ENCODE results near the gene VPS35L.

DNA sequence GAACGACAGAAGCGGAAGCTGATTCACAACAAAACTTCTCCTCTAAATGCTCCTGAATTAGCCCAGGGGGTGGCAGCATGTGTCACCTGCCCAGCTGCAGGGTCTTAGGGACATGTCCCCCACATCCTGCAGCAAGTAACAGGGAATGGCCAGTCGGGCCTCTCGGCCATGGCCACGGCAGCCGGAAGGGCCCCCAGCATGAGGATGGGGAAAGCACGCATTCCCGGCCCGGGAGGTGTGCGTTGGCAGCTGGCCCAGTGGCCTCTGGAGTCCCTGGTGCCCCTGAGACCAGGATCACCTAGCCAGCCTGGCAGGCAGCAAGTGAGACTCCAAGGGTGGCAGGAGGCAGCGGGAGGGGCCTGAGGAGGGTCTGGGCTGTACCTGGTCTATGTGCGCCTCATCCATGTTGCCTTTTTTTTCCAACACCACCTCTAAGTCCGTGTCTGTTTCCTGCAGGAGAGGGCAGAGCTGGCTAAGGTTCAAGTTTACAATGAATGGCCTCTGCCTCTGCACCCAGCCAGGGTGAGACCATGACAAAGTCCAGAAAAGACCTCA lies 155.6 kb downstream of the VPS35L start:
- TF ChIP-seq POLR2A (IDR thresholded peaks at IDR 0.05), result no peak
- TF ChIP-seq EP300 (IDR thresholded peaks at IDR 0.05), result no peak
- TF ChIP-seq, protein P1, sequence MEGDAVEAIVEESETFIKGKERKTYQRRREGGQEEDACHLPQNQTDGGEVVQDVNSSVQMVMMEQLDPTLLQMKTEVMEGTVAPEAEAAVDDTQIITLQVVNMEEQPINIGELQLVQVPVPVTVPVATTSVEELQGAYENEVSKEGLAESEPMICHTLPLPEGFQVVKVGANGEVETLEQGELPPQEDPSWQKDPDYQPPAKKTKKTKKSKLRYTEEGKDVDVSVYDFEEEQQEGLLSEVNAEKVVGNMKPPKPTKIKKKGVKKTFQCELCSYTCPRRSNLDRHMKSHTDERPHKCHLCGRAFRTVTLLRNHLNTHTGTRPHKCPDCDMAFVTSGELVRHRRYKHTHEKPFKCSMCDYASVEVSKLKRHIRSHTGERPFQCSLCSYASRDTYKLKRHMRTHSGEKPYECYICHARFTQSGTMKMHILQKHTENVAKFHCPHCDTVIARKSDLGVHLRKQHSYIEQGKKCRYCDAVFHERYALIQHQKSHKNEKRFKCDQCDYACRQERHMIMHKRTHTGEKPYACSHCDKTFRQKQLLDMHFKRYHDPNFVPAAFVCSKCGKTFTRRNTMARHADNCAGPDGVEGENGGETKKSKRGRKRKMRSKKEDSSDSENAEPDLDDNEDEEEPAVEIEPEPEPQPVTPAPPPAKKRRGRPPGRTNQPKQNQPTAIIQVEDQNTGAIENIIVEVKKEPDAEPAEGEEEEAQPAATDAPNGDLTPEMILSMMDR (IDR thresholded peaks at IDR 0.05), result no peak

Measured in tibial nerve (tissue), 4 donors.